ENCODE results near the gene DCDC2B. TPM values are rescaled to one million over a fixed set of nuclear protein-coding genes. Genes with fewer than 3 reads are reported as not detected.
A peak's percentile ranks its signal among the peaks of the same experiment; 100 is the strongest.

The DCDC2B gene
- total and polyA plus RNA-seq, 2 experiments from 2014 or later, result 0.21 TPM; not detected in 1

DNA sequence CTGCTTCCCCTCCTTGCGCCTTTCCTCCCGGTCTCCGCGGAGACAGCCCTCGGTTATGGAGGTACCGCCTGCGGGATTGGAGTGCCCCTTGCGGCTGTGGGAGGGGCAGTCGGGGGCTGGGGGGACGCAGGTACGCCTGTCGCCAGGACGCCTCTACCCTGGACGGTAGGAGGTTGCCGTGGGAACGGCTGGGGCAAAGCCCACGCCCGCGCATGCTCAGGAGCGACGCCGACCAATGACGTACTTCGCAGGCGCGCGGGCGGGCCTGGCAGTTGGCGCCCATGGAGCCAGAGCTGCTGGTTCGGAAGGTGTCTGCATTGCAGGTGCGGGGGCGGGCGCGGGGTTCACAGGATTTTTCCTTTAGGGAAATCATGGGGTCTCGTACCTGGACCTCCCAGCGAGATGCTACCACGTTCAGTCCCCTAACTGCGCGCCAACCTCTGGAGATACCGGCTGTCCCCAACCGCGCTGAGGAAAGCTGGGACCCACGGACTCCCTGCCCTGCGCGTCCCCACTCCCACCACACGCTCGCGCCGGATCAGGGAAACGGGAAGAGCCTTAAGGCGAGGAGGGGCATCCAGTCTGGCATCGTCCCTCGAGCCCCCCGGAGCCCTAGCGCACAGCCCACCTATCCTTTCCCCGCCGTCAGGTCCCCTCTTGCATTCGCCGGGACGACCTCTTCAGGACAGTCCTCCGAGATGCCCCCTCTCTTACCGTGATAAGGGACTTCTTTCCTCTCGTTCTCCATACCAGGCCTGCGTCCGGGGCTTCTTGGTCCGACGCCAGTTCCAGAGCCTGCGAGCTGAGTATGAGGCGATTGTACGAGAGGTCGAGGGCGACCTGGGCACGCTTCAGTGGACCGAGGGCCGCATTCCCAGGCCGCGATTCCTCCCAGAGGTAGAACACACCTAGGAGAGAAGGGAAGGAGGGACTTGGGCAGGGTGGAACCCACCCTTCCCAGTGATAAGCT, 3.2 kb upstream of the DCDC2B start, which contains the start of gene IQCC:
IQCC (plus strand) TSS at position 271 of the 970 bp plus-strand sequence; CDS start at position 282, 11 bp downstream.
- H3K27ac ChIP-seq (ENCODE audit: low read depth), result no peak within 1 kb of the TSS
- peak within 1 kb of the TSS; percentile 99 for H3K4me2 ChIP-seq
- no peaks in the 10 kb centered on the region for H3K9me2 ChIP-seq (ENCODE audit: insufficient read depth)
- peak; percentile 97 for DNase-seq (ENCODE audit: low spot score)
- peaks cover 17% of the 10 kb centered on the region for H3K4me1 Mint-ChIP-seq
- H3K9me3 Mint-ChIP-seq, result peaks cover 2% of the 10 kb centered on the region; the same call in 1 of the 3 replicates
- H3K27ac Mint-ChIP-seq, result peak within 1 kb of the TSS; percentile 84
- peaks cover 28% of the 10 kb centered on the region for H3K27me3 ChIP-seq (ENCODE audit: insufficient read depth)
- TF ChIP-seq JUNB (IDR thresholded peaks at IDR 0.05; ENCODE audit: unreplicated experiment) (no peak), ZNF331 (CRISPR knock-in tag; IDR thresholded peaks at IDR 0.05; ENCODE audit: low read depth) (no peak), EZH2 (IDR thresholded peaks at IDR 0.05; ENCODE audit: low read depth, unreplicated experiment) (no peak), STAT1 (IDR thresholded peaks at IDR 0.05; ENCODE audit: unreplicated experiment) (no peak), EZH2phosphoT487 (IDR thresholded peaks at IDR 0.05; ENCODE audit: unreplicated experiment) (no peak), CREB1 (CRISPR knock-in tag; IDR thresholded peaks at IDR 0.05; ENCODE audit: low read depth) (peak; percentile 95), ETS1 (IDR thresholded peaks at IDR 0.05) (no peak), NANOG (IDR thresholded peaks at IDR 0.05; ENCODE audit: borderline replicate concordance) (no peak), POLR2AphosphoS5 (IDR thresholded peaks at IDR 0.05; ENCODE audit: low read depth) (peak; percentile 89), CTCF (conservative IDR thresholded peaks at IDR 0.05; ENCODE audit: low read depth in 2 of 2) (peak; percentile 39 to 61), ZNF114 (CRISPR knock-in tag; IDR thresholded peaks at IDR 0.05) (no peak)
- TF ChIP-seq, protein P1, sequence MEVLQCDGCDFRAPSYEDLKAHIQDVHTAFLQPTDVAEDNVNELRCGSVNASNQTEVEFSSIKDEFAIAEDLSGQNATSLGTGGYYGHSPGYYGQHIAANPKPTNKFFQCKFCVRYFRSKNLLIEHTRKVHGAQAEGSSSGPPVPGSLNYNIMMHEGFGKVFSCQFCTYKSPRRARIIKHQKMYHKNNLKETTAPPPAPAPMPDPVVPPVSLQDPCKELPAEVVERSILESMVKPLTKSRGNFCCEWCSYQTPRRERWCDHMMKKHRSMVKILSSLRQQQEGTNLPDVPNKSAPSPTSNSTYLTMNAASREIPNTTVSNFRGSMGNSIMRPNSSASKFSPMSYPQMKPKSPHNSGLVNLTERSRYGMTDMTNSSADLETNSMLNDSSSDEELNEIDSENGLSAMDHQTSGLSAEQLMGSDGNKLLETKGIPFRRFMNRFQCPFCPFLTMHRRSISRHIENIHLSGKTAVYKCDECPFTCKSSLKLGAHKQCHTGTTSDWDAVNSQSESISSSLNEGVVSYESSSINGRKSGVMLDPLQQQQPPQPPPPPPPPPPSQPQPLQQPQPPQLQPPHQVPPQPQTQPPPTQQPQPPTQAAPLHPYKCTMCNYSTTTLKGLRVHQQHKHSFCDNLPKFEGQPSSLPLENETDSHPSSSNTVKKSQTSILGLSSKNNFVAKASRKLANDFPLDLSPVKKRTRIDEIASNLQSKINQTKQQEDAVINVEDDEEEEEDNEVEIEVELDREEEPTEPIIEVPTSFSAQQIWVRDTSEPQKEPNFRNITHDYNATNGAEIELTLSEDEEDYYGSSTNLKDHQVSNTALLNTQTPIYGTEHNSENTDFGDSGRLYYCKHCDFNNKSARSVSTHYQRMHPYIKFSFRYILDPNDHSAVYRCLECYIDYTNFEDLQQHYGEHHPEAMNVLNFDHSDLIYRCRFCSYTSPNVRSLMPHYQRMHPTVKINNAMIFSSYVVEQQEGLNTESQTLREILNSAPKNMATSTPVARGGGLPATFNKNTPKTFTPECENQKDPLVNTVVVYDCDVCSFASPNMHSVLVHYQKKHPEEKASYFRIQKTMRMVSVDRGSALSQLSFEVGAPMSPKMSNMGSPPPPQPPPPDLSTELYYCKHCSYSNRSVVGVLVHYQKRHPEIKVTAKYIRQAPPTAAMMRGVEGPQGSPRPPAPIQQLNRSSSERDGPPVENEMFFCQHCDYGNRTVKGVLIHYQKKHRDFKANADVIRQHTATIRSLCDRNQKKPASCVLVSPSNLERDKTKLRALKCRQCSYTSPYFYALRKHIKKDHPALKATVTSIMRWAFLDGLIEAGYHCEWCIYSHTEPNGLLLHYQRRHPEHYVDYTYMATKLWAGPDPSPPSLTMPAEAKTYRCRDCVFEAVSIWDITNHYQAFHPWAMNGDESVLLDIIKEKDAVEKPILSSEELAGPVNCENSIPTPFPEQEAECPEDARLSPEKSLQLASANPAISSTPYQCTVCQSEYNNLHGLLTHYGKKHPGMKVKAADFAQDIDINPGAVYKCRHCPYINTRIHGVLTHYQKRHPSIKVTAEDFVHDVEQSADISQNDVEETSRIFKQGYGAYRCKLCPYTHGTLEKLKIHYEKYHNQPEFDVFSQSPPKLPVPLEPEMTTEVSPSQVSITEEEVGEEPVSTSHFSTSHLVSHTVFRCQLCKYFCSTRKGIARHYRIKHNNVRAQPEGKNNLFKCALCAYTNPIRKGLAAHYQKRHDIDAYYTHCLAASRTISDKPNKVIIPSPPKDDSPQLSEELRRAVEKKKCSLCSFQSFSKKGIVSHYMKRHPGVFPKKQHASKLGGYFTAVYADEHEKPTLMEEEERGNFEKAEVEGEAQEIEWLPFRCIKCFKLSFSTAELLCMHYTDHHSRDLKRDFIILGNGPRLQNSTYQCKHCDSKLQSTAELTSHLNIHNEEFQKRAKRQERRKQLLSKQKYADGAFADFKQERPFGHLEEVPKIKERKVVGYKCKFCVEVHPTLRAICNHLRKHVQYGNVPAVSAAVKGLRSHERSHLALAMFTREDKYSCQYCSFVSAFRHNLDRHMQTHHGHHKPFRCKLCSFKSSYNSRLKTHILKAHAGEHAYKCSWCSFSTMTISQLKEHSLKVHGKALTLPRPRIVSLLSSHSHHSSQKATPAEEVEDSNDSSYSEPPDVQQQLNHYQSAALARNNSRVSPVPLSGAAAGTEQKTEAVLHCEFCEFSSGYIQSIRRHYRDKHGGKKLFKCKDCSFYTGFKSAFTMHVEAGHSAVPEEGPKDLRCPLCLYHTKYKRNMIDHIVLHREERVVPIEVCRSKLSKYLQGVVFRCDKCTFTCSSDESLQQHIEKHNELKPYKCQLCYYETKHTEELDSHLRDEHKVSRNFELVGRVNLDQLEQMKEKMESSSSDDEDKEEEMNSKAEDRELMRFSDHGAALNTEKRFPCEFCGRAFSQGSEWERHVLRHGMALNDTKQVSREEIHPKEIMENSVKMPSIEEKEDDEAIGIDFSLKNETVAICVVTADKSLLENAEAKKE (CRISPR knock-in tag; IDR thresholded peaks at IDR 0.05), result no peak
- TF ChIP-seq, protein P2, sequence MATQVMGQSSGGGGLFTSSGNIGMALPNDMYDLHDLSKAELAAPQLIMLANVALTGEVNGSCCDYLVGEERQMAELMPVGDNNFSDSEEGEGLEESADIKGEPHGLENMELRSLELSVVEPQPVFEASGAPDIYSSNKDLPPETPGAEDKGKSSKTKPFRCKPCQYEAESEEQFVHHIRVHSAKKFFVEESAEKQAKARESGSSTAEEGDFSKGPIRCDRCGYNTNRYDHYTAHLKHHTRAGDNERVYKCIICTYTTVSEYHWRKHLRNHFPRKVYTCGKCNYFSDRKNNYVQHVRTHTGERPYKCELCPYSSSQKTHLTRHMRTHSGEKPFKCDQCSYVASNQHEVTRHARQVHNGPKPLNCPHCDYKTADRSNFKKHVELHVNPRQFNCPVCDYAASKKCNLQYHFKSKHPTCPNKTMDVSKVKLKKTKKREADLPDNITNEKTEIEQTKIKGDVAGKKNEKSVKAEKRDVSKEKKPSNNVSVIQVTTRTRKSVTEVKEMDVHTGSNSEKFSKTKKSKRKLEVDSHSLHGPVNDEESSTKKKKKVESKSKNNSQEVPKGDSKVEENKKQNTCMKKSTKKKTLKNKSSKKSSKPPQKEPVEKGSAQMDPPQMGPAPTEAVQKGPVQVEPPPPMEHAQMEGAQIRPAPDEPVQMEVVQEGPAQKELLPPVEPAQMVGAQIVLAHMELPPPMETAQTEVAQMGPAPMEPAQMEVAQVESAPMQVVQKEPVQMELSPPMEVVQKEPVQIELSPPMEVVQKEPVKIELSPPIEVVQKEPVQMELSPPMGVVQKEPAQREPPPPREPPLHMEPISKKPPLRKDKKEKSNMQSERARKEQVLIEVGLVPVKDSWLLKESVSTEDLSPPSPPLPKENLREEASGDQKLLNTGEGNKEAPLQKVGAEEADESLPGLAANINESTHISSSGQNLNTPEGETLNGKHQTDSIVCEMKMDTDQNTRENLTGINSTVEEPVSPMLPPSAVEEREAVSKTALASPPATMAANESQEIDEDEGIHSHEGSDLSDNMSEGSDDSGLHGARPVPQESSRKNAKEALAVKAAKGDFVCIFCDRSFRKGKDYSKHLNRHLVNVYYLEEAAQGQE (IDR thresholded peaks at IDR 0.05; ENCODE audit: unreplicated experiment), result no peak
- H3K36me3 ChIP-seq (ENCODE audit: insufficient read depth), result no peaks in the 10 kb centered on the region
- peak; percentile 74 for ATAC-seq
- peaks cover 14% of the 10 kb centered on the region; the same call in 2 of the 3 replicates for H3K36me3 Mint-ChIP-seq (ENCODE audit: low read depth)
- peak within 1 kb of the TSS; percentile 89 for H3K4me3 ChIP-seq
- no peaks in the 10 kb centered on the region for H3K79me2 ChIP-seq (replicated peaks; ENCODE audit: insufficient read depth)
- peaks cover 17% of the 10 kb centered on the region; the same call in 1 of the 2 replicates for H3F3A ChIP-seq (replicated peaks; ENCODE audit: low read depth)
- peak within 1 kb of the TSS; percentile 99 for H2AFZ ChIP-seq
- H3K4me1 ChIP-seq (ENCODE audit: insufficient read depth), result peaks cover 15% of the 10 kb centered on the region; the same call in 1 of the 2 replicates
- H3K4me3 Mint-ChIP-seq, result peak within 1 kb of the TSS; percentile 96
- peaks cover 42% of the 10 kb centered on the region for H3K27me3 Mint-ChIP-seq (ENCODE audit: insufficient read depth, low read depth, poor library complexity)
- H4K20me1 ChIP-seq (replicated peaks; ENCODE audit: insufficient read depth), result no peaks in the 10 kb centered on the region

Measured in GM23338 (cell line).